ENCODE data around the gene FOXK2. TPM values are rescaled to one million over a fixed set of nuclear protein-coding genes. Genes with fewer than 3 reads are reported as not detected.

Gene FOXK2
- total RNA-seq, 1 experiment from 2014 or later: 72.0 TPM

DNA sequence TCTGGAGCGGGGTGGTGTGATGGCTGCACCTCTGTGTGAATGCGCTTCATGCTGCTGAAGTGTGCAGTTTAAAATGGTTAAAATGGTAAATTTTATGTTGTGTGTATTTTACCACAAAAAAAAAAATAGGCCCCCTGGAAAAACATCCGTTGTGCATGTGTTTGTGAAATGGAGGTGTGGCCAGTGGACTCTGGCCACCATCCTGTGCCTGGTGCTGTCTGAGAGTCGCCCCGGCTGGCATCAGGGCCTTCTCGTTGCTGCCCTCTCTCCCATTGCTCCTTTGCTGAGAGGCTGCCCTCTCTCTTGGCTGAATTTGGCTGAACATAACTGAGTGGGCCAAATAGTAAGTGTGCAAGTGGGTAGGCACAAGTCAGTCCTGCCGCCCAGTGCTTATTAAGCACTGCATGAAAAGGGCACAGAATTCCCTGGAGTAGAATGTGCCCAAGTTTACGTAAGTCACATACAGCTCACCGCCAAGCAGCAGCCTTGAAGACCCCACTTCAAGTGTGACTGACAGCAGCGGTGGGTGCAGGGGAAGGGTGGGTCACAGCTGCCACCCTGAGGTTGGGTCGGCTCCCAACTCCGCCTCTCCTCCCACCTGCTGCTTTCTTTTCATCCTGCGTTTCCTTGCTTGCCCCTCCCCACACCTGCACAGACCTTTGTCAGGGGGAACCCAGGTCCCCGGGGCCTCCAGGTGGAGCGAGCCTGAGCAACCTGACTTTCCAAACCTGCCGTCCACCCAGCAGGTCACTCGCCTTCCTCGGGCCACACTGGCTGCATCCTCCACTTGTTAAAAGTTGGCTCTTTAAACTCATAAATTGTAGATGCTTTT is 46.8 kb downstream of the FOXK2 start:
- Histone ChIP-seq H3K23ac (ENCODE audit: insufficient read length, low read depth, low read length) (no peak overlapping the region), H2AFZ (ENCODE audit: low read length) (no peak overlapping the region), H3K4me1 (ENCODE audit: insufficient read depth, low read length) (no peaks in the 10 kb centered on the region; the same call in 1 of the 2 replicates), H4K8ac (replicated peaks; ENCODE audit: insufficient read length, low read depth, low read length) (no peak overlapping the region), H2BK5ac (ENCODE audit: insufficient read length, low read length) (no peak overlapping the region), H3K27me3 (ENCODE audit: insufficient read depth, low read length) (no peaks in the 10 kb centered on the region), H4K5ac (ENCODE audit: insufficient read length, low read depth, low read length) (no peak overlapping the region), H3K9ac (ENCODE audit: extremely low read depth, insufficient read length, low read length) (no peak overlapping the region), H3K18ac (ENCODE audit: insufficient read length, low read depth, low read length) (no peak overlapping the region), H2BK20ac (ENCODE audit: low read depth, low read length, poor library complexity, severe bottlenecking) (no peak overlapping the region), H2BK12ac (ENCODE audit: insufficient read length, low read depth, low read length) (no peak overlapping the region), H2AK5ac (ENCODE audit: insufficient read length, low read length) (no peak overlapping the region), H4K20me1 (ENCODE audit: control insufficient read depth, insufficient read depth, insufficient read length) (no peaks in the 10 kb centered on the region), H3K4me2 (ENCODE audit: insufficient read depth, insufficient read length, low read length) (no peak overlapping the region), H3K23me2 (ENCODE audit: insufficient read length, low read depth, low read length, poor library complexity, severe bottlenecking) (no peaks in the 10 kb centered on the region), H3K14ac (ENCODE audit: insufficient read depth, low read length) (no peak overlapping the region), H2BK15ac (ENCODE audit: low read depth, low read length) (no peak overlapping the region), H3K9me3 (ENCODE audit: control insufficient read depth, low read depth, low read length) (no peaks in the 10 kb centered on the region), H3K79me1 (ENCODE audit: insufficient read depth, low read depth, low read length, poor library complexity, severe bottlenecking) (peaks cover 22% of the 10 kb centered on the region), H3K4ac (ENCODE audit: low read depth, low read length) (no peak overlapping the region), H3K56ac (ENCODE audit: insufficient read length, low read depth, low read length) (no peak overlapping the region), H3K79me2 (ENCODE audit: insufficient read depth, low read length) (peaks cover 18% of the 10 kb centered on the region; the same call in 1 of the 2 replicates), H3T11ph (ENCODE audit: low read length) (no peak overlapping the region), H4K91ac (ENCODE audit: insufficient read length, low read depth, low read length) (no peak overlapping the region), H3K27ac (ENCODE audit: insufficient read length, low read depth, low read length) (no peak overlapping the region), H2BK120ac (ENCODE audit: low read depth, low read length, poor library complexity, severe bottlenecking) (no peak overlapping the region)
- H3K4me3 Mint-ChIP-seq: peak overlapping the region in 1 of 2 experiments; percentile 48; a peak in 2 of 5 replicates
- WGBS (ENCODE audit: extremely low coverage, insufficient read length, low lambda C conversion rate): no CpG with 5 or more reads among the region's 18 CpGs
- peak overlapping the region; percentile 44 to 90 (median 84) for H3K27ac Mint-ChIP-seq
- H3K36me3 Mint-ChIP-seq (ENCODE audit: insufficient read depth in 1 of 3, low read depth in 3 of 3): peaks cover 19 to 60% (median 59%) of the 10 kb centered on the region in 3 experiments; a peak in 6 of 7 replicates
- no peak for TF ChIP-seq CTCF (conservative IDR thresholded peaks at IDR 0.05)
- H3K4me1 Mint-ChIP-seq: peaks cover 15 to 21% of the 10 kb centered on the region in 2 experiments
- DNase-seq: no peak
- no peaks in the 10 kb centered on the region; the same call in 1 of the 2 replicates for H3K27me3 Mint-ChIP-seq (ENCODE audit: low read depth)
- H3K9me3 Mint-ChIP-seq: no peaks in the 10 kb centered on the region

Measured in H9 (cell line).